HG03442 (cell line): ENCODE data around the gene LOXL1.
A peak's percentile ranks its signal among the peaks of the same experiment; 100 is the strongest.

Experiments
- ATAC-seq: cut with Tn5 transposase; IDR thresholded peaks from one replicate; pipeline ENCODE4 v1.9.1; 2021; ENCODE audit warnings: mild to moderate bottlenecking, moderate library complexity; ENCODE audit not compliant: unreplicated experiment

The LOXL1 gene

DNA sequence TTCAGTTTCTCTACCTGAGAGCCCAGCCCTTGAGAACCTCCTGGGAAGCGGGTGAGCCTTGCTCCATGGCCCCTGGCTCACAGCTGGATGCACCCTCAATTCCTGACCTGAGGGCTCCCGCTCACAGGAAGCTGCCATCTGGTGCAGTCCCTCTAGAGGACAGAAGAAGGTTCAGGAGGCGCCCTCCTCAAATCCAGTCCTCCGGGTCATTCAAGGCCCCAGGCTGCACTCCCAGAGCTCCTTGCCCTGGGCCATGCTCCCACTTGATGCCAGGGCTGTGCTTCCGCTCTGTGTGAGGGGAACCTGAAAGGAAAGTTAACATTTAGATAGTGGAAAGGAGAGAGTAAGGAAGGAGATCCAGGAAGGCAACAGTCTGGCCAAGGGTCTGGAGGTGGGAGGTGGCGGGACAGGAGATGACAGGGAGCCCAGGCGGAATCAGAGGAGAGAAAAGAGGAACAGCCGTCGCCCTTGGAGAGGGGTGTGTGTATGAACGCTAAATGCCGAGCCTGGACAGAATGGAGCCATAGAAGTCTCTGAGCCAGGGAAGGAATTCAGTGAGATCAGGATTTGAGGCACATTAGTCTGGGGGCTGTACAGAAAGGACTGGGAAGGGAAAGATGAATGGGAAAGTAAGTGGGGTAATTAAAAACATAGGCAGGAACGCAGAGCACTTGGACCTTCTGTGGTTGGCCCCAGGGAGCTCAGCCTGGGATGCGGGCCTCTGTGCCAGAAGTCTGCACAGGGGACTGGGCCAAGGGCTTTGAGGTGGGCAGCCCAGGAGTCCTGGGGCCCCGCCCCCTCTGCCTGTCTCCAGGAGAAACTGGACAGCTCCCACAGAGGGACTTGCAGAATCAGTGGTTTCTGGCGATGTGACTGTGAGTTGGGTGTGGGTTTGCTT lies 26.8 kb upstream of the LOXL1 start:
- no peak for ATAC-seq

DNA sequence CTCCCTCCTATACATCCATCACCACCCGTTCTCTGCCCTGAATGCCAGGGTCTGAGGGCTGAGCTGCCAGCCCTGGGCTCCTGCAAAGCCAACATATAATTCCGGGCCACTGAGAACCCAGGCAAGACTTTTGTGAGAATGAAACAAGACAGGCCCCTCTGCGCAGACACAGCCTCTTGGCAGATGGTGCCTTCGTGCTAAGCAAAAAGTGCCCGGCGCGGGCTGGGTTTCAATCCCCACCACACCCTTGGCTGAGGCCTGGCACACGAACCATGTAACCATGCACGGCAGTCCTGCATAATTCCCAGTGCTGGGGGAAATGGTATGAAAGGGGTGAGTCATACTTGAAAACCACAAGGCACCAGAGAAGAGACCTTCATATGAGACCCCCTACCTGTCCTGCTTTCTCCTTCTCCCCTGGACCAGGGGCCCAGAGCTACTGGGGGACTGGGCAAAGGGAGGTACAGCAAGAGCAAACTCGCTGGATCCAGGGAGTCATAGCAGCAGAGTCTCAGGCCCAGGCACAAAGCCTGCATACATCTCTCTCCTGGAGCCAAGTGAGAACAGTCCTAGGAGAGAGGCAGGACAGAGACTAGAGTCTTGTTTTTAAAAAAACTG lies 26.1 kb upstream of the LOXL1 start:
- ATAC-seq, result no peak

DNA sequence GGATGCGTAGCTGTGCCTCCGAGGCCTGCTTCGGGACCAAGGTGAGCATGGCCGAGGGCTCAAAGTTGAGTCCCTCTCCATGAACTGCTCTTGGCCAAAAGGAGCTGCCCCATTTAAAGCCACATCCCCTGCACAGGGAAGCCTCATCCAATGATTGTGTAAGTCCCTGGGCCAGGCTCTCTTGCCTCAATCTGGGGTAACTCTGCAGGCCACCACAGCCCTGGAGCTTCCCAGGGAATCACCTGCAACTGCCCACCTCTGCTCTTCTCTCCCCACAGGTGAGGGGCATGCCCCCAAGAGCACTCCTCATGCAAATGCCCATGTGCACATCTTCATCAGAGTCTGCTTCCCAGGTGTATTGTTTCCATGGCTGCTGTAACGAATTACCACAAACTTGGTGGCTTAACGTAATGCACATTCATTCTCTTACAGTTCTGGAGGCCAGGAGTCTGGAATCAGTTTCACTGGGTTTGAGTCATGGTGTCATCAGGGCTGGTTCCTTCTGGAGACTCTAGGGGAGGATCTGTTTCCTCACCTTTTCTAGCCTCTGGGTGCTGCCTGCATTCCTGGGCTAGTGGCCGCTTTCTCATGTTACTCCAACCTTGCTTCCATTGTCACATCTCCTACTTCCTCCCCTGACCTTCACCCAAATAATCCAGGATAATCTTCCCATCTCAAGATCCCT lies 25.0 kb upstream of the LOXL1 start:
- no peak for ATAC-seq

DNA sequence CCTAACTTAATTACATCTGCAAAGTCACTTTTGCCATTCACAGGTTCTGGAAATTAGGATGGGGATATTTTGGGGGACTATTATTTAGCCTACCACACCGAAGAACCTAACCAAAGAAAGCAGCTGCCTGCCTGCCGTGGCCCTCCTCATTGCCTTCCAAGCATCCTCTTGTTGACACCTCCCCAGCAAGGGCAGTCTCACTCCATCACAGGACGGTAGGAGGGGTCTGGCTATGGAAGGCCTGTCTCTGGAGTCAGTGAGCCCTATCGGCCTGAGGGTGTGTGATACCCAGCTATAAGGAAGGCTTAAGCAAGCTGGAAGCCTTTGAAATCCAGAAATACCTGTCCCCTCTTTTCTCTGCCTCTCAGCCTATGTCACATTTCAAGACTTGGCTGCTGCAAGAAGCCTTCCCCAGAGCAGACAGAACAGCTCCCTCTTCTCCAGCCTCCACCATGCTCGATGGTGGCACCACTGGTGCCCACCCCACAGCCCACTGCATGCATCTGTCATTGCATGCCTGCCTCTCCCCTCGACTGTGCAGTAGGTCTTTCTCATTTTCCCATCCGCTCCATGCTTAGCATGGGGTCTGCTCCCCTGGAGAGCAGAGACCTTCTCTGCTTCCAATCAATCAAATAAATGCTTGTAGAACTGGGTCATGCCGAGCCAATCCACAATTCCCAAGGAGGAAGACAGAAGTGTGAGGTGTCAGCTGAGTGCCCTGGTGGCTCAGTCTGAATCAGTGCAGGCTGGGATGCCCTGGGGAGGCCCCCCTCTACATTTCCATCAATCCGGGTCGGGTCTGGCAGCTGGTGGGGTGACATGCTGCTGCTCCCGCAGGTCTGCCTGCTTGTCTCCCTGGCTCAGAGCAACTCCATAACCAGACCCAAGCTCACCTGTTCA lies 23.9 kb upstream of the LOXL1 start:
- no peak for ATAC-seq

DNA sequence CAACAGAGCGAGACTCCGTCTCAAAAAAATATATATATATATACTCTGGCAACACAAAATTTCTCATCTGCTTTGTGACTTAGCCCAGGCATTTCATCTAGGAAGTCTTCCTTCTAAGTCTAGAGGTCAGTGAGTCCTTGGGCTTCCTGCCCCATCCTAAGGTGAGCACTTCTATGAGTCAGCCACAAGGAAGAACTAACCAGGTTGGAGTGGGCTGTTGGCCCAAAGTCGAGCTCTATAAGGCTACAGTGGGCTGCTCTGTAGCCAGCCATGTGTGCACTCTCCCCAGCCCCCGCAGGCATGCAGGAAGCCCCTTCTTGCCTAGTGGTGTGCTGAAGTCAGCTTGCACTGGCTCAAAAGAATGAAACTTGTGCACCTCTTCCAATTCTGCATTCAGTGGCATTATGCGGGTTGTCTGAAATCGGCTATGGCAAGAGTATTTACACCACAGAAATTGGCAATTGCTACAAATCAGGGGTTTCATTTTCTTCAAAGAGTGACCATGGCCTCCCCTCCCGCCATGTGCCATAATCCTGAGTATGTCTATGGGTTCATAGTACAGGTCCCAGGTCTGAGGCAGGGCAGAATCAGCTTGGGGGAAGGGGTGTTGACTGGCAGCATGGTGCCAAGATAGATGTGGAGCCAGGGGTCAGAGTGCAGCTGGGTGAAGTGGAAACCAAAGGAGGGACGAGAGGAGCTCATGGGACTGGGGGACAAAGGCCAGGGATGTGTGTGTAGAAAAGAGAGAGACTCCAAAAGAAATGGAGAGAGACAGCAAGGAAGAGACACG lies 22.0 kb upstream of the LOXL1 start:
- ATAC-seq, result no peak

DNA sequence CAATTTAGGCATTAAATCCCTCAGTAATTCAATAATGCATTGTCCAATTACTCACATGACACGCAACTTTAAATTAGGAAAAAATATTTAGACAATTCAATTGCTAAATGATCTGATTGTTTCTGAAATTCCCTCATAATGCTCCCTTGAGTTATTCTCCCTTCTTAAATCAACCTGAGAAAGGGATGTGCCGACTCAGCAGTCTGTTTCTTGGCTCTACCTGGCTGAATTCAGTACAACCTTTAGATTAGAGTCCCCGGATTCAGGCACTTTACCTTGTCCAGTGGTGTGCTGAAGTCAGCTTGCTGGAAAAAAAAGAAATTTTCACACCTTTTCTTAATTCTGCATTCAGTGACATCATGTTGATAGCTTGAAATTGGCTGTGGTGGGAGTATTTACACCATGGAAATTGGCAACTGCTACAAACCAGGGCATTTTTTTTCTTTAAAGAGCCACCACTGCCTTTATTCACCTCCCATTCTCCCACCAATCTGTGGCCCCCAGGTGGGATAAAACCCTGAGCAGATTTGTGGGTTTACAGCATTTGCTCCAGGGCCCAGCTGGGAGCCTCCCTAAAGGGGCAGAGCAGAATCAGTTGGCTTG lies 20.9 kb upstream of the LOXL1 start:
- no peak for ATAC-seq

DNA sequence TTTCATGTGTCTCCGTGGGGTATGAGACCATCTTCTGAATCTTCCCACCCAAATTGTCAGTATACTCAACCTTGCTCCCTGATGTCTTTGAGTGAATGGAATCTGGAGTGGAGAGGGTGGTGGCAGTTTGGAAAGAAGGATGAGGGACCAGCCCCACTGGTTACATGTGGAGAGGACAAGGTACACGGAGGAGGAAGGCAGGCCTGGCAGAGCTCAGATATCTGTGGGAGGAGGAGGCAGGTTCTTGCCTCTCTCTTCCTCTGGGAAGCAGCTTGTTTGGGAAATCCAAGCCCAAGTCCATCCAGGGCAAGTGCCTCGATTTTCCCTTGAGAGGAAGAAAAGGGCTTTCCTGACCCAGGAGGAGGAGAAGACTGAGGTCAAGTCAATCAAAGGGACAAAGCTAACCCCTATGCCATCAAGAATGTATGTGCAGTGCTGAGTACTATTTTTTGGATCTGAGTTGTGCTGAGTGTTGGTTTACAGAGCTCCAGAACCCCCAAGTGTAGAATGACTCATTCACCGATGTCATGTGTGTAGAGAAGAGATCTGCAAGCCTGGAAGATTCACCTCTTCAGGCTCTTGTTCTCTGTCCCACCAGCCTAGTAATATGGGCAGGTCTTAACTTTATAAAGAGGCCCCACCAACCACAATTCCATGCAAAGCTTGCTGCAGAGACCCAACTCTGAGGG lies 19.8 kb upstream of the LOXL1 start:
- ATAC-seq, result no peak

DNA sequence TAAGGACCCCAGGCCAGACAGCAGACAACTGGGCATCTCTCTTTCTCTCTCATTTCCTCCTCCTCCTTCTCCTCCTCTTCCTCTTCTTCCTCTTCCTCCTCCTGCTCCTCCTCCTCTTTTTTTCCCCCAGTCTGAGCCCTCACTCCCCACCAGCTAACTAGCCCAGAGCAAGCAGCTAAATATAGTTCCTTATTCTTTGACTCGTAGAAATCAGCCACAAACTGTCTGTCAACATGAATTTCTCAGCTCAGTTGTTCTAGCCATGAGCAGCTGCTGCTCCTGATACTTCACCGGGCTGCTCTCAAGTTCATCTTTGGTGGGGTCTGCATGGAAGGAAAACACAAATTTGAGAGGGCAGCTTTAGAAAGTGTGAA lies 19.2 kb upstream of the LOXL1 start:
- no peak for ATAC-seq

DNA sequence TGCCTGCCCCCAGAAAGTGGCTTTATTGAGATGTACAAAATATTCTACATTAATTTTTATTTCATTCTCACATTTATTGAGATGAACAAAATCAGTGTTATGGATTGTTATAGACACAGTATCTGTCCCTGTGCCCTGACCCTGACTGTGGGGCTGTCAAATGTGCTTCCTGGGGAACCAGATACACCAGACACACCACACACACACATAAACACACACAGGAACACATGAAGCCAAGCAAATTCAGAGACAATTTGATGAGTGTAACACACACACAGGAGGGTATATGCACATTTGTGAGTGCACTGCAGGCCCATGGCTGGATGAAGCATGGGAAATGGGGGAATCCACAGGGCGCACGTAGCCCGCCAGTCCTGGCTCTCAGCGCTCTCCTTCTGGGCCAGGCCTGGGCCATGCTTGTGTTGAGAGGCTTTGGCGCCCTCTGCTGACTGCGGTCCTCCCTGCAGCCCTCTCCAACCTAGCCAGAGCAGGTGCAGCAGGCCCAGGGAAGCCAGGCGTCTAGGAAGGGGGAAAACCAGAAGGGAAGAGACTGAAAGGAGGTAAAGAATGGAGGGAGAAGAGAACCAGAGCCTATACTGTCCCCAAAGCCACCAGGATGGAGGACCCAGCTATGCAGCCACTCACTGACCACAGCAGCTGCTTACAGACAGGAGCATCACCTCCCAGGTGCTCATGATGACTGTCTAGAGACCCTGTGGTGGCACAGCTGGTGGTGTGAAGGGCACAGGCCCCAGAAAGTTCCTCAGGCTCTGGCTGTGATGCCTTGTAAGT lies 18.0 kb upstream of the LOXL1 start:
- peak; percentile 42 for ATAC-seq

DNA sequence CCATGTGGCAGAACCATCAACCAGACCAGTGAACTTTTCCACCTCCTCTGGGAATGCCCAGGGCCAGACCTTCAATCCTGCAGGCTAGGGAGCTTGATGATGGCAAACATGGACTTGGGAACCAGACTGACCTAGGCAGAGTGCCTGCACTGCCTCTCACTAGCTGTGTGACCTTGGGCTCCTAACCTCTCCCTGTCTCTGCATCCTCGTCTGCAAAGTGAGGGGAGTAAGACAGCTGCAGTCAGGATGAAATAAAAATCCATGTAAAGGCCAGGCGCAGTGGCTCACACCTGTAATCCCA lies 17.5 kb upstream of the LOXL1 start:
- ATAC-seq, result no peak

DNA sequence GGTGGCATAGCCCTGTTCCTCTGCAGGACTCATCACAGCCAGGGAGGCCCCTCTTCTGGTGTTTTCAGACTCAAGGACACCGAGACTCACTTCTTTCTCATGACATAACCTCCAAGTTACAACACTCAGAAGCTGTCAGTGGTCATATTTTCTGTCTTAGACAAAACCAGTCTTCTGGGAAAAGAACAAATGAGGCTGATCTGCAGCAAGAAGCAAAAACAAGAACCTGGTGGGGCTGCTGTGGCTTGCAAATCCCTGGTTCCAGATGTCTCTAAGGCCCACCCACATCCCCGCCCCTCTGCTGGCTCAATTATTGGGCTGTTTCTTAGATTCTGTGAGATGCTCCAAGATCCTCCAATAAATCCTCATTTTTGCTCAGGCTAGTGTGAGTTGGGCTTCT lies 16.6 kb upstream of the LOXL1 start:
- no peak for ATAC-seq

DNA sequence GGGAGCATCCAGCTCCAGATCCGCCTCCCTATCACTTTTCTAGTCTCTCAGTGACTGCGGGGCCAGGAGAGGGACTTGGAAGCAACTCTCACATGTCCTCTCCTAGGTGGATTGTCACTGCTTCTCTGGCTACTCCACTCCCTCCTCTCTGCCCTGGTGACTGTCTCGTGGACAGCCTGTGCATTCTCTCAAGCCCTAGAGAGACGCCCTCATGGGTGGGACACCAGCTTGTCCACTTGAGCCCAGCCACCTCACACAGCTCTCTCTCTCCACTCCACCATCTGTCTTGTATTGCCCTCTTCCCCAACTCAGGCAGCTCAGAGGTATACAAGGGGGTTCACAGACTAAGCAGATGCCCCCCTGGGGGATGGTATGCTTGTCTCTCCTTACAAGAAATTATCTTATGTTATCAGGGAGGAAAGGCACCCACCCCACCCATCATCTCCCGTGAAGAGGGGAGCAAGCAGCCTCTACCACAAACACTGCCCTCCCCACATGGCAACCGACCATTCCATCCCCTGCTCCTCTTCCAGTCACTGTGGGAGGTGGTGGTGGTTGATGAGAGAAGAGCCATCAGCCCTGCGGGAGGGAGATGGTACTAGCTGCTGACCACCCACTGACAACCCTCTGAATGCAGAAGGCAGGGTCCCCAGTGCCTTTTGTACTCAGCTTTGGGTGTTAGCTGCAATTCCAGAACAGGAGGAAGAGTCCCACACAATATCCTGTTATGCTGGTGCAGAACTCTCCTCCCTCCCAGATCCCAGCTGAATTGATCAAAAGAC lies 15.5 kb upstream of the LOXL1 start:
- no peak for ATAC-seq

DNA sequence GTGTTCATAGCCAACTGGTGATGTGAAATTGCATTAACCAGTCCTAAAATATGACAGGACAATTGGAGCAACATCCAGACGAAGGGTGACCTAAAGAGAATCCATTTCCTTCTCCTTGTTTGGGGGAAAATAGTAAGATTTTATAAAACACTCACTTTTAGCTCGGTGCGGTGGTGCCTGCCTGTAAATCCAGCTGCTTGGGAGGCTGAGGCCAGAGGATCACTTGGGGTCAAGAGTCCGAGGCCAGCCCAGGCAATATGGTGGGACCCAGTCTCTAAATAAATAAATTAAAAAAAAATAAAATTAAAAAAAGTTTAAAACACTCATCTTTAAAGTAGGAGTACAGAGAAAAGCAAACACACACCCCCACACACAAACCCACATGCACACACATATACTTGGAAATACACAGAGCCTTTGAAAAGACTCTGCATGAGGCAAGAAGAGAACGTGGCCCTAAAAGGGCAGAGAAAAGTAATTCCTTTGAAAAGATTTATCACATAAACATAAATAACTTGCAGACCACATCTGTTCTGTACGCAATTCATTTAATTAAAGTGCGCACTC lies 14.1 kb upstream of the LOXL1 start:
- no peak for ATAC-seq

DNA sequence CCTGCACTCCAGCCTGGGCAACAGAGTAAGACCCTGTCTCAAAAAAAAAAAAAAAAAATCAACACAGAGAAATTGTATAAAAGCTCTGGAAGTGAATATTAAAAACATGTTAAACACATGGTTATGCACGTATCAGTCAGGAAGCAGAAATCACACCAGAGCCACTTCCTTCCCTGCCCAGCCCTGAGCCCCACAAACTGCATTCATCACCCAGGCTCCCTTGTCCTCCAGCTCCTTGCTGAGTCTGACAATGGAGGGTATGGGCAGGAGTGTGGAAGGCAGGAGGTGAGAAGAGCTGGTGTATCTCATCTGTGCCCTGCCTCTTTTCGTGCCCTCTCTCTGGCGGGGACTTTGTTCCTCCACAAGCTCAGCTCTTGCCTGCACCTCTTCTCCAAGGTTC lies 12.1 kb upstream of the LOXL1 start:
- no peak for ATAC-seq

DNA sequence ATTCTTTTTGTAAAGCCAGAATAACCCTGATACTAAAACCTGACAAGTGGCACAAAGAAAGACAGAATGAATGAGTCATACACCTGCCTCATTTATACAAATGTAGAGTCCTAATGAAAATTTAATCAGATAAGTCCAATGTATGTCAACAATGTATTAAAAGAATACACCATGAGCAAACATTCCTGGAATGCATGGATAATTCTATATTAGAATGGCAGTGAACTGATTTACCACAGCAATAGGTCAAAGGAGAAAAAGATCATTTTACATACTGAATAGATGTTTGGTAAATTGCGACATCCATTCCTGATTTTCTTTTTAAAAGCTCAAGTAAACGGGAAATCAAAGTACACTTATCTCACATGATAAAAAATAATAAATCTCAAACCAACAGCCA lies 11.2 kb upstream of the LOXL1 start:
- no peak for ATAC-seq

DNA sequence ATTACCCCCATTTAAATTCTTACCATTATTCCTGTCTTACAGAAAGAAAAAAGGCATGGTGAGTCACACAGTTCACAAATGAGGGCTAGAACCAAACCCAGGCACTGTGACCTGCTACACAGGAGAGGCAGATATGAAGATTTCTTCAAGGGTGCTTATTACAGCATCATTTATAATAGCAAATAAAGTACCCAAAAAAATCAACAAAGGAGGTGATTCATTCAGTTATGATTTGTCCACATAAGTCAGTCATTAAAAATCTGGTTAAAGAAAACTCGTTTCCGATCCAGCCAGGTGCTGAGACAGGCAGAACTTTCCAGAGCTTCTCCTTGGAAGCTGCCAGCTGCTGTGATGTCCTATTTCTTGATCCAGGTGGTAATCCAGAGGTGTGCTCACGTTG lies 7.5 kb upstream of the LOXL1 start:
- no peak for ATAC-seq

DNA sequence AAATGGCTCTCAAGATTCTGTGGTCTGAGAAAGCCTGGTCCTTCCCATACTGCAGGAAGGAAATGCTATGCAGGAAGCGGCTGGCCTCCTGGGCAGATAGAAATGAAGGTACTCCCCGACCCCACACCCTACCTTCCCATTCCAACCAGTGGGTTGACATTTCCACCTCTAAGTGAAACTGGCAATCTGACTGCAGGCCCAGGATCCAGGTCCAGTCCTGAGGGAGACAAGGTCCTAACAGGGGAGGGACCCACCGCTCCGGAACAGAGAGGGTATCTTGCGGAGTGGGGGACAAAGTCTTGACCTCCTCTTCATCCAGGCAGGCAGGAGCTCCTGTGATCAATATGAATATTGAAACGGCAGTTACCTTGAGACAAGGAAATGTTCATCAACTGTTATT lies 6.6 kb upstream of the LOXL1 start:
- no peak for ATAC-seq
